ENCODE data around the gene TIMP2. TPM values are rescaled to one million over a fixed set of nuclear protein-coding genes. Genes with fewer than 3 reads are reported as not detected.

The TIMP2 gene
- total RNA-seq, 4 donors from 2014 or later: 187 to 456 (median 339) TPM

DNA sequence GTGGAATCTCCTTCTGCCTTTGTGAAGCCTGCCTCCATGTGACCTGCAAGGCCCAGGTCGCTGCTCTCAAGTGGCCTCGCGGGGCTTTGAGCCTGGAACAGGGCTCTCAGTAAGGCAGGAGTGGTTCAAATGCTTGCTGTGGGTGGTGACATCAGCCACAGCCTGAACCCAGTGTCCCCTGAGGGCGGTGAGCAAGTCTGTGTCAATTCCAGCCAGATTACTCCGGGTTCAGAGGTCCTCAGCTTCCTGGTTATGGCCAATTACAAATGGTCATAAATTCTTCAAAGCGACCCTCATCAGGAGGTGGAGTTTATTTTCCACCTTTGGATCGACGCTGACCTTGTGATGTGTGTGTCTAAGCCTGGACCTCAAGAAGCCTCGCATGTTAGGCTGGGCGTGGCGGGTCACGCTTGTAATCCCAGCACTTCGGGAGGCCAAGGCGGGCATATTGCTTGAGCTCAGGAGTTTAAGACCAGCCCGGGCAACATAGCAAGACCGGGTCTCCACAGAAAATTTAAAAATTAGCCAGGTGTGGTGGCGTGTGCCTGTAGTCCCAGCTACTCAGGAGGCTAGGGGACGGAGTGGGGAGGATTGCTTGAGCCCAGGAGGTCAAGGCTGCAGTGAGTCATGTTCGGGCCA lies 37.3 kb upstream of the TIMP2 start:
- no peak overlapping the region for H3K4me3 ChIP-seq
- no peaks in the 10 kb centered on the region for H3K36me3 ChIP-seq
- 71 to 74% methylated on average over 17 to 19 of the region's 19 CpGs for WGBS, 2 donors
- H3K27ac ChIP-seq: no peak overlapping the region
- TF ChIP-seq POLR2A (IDR thresholded peaks at IDR 0.05) (no peak), EP300 (IDR thresholded peaks at IDR 0.05) (no peak)
- TF ChIP-seq, protein P1, sequence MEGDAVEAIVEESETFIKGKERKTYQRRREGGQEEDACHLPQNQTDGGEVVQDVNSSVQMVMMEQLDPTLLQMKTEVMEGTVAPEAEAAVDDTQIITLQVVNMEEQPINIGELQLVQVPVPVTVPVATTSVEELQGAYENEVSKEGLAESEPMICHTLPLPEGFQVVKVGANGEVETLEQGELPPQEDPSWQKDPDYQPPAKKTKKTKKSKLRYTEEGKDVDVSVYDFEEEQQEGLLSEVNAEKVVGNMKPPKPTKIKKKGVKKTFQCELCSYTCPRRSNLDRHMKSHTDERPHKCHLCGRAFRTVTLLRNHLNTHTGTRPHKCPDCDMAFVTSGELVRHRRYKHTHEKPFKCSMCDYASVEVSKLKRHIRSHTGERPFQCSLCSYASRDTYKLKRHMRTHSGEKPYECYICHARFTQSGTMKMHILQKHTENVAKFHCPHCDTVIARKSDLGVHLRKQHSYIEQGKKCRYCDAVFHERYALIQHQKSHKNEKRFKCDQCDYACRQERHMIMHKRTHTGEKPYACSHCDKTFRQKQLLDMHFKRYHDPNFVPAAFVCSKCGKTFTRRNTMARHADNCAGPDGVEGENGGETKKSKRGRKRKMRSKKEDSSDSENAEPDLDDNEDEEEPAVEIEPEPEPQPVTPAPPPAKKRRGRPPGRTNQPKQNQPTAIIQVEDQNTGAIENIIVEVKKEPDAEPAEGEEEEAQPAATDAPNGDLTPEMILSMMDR (IDR thresholded peaks at IDR 0.05): no peak
- peaks cover 0 to 17% (median 0%) of the 10 kb centered on the region in 4 donors for H3K4me1 ChIP-seq
- no peaks in the 10 kb centered on the region for H3K27me3 ChIP-seq
- no peaks in the 10 kb centered on the region for H3K9me3 ChIP-seq
- no peak for DNase-seq (ENCODE audit: low spot score in 2 of 2)

DNA sequence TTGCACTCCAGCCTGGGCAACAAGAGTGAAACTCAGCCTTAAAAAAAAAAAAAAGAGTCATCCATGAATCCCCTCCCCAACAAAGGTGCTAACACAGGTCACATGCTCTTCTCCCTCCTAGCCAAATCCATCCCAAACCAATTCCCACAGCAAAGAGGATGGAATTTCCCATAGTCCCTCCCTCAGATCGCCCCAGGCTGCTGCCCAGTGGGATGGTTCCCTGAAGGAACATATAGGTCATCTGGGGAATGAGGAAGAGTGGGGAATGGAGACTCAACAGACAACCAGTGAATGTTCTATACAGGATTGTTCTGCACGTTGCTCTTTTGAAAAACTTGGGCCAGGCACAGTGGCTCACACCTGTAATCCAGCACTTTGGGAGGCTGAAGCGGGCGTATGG lies 36.4 kb upstream of the TIMP2 start:
- DNase-seq (ENCODE audit: low spot score in 2 of 2): no peak
- peaks cover 0 to 9% (median 0%) of the 10 kb centered on the region in 4 donors for H3K4me1 ChIP-seq
- 76 to 88% methylated on average over 4 of the region's 4 CpGs for WGBS, 2 donors

DNA sequence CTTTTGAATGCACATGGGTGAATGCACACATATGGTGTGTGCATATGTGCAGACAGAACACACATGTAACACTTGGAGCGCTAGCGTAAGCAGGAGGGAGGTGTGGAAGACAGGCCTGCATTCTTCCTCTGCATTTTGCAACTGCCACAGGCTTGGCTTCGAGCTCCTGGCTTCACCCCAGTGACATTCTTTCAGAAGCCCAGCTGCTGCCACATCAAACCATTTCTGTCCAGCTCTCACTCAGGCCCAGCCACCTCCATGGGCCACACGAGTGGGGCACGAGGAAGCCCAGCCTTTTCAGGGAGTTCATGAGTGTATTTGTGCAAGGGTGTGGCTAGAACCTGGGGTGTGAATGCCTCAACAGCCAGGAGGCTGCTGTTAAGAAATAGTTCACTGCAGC lies 35.7 kb upstream of the TIMP2 start:
- WGBS, 2 donors: 41 to 60% methylated on average over 5 of the region's 5 CpGs
- Histone ChIP-seq H3K27ac (peak overlapping the region in 1 of 4 donors; percentile 28), H3K27me3 (no peaks in the 10 kb centered on the region), H3K36me3 (no peaks in the 10 kb centered on the region), H3K4me1 (peaks cover 0 to 9% (median 0%) of the 10 kb centered on the region in 4 donors), H3K4me3 (no peak overlapping the region), H3K9me3 (no peaks in the 10 kb centered on the region)
- DNase-seq (ENCODE audit: low spot score in 2 of 2): no peak
- peak in 1 of 2 donors; percentile 47 for TF ChIP-seq EP300 (IDR thresholded peaks at IDR 0.05)
- TF ChIP-seq, protein P1 (IDR thresholded peaks at IDR 0.05): no peak

More for the DNA sequence above, 36.4 kb upstream of the TIMP2 start:
- no peaks in the 10 kb centered on the region for H3K36me3 ChIP-seq
- H3K27ac ChIP-seq: peak overlapping the region in 1 of 4 donors; percentile 28
- no peaks in the 10 kb centered on the region for H3K9me3 ChIP-seq
- TF ChIP-seq, protein P1 (IDR thresholded peaks at IDR 0.05): no peak
- TF ChIP-seq EP300 (IDR thresholded peaks at IDR 0.05): no peak
- no peak for TF ChIP-seq POLR2A (IDR thresholded peaks at IDR 0.05)
- H3K27me3 ChIP-seq: no peaks in the 10 kb centered on the region
- no peak overlapping the region for H3K4me3 ChIP-seq

DNA sequence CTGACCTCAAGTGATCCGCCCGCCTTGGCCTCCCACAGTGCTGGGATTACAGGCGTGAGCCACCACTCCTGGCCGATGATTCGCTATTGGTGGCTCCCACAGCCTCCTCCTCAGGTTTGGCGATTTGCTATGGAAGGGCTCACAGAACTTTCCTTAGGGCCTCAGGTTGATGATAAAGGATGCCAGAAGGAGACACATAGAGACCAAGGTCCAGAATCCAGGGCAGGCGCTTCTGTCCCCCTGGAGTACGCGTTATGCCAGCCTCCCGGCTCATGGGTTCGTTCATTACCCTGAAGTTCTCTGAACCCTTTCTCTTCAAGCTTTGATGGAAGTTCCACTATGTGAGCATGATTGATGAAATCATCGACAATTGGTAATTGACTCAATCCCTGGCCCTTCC lies 34.6 kb upstream of the TIMP2 start:
- no peak for DNase-seq (ENCODE audit: low spot score in 2 of 2)
- H3K27me3 ChIP-seq: no peaks in the 10 kb centered on the region
- no peak overlapping the region for H3K4me3 ChIP-seq
- H3K27ac ChIP-seq: no peak overlapping the region
- peaks cover 0 to 9% (median 0%) of the 10 kb centered on the region in 4 donors for H3K4me1 ChIP-seq
- H3K9me3 ChIP-seq: no peaks in the 10 kb centered on the region
- WGBS, 2 donors: 90 to 96% methylated on average over 12 of the region's 12 CpGs
- TF ChIP-seq EP300 (IDR thresholded peaks at IDR 0.05): no peak
- TF ChIP-seq, protein P1 (IDR thresholded peaks at IDR 0.05): no peak
- TF ChIP-seq POLR2A (IDR thresholded peaks at IDR 0.05): no peak
- no peaks in the 10 kb centered on the region for H3K36me3 ChIP-seq

DNA sequence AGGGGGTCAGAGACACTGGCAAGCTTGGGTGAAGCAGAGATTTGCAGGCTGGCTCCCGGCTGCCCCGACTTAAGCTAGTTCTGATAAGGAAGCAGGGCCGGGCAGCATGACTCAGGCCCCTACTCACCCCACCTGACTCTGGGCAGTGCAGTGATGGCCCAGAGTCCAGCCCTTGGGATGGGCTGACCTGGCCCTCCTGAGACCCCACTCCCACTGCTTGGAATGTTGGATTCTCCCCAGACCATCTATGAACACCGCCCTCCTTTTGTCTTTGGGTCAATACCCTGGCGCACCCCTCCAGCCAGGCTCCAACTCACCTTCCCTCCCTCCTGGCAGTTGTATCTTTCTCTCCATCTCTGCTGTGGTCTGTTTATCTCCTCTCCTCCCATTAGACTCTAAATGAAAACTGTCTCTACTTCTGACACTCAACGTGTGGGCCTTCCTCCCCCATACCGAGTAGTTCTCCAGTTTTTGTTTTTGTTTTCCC lies 33.5 kb upstream of the TIMP2 start:
- peaks cover 0 to 15% (median 0%) of the 10 kb centered on the region in 4 donors for H3K4me1 ChIP-seq
- no peaks in the 10 kb centered on the region for H3K36me3 ChIP-seq
- H3K4me3 ChIP-seq: no peak overlapping the region
- H3K27ac ChIP-seq: peak overlapping the region in 2 of 4 donors; percentile 43 to 44
- DNase-seq (ENCODE audit: low spot score in 2 of 2): no peak
- H3K9me3 ChIP-seq: no peaks in the 10 kb centered on the region
- H3K27me3 ChIP-seq: no peaks in the 10 kb centered on the region
- TF ChIP-seq EP300 (IDR thresholded peaks at IDR 0.05) (no peak), POLR2A (IDR thresholded peaks at IDR 0.05) (no peak)
- TF ChIP-seq, protein P1 (IDR thresholded peaks at IDR 0.05): no peak
- WGBS, 2 donors: 74 to 81% methylated on average over 6 to 7 of the region's 7 CpGs

All from tibial nerve (tissue), 4 donors.